Neural cell (in vitro differentiated cells): ENCODE measurements around the gene FNDC3B. TPM values are rescaled to one million over a fixed set of nuclear protein-coding genes. Genes with fewer than 3 reads are reported as not detected.

ENCODE experiments used
- H2AFZ ChIP-seq: fragments of 200-600, 300-800 bp; sonication (generic), shearing (Covaris generic); 2 replicates; pipeline ENCODE4 v1.6.0; 2014; ENCODE audit warnings: low read depth, mild to moderate bottlenecking, antibody characterized with exemption, low read length, moderate library complexity
- H3F3A ChIP-seq: fragments of 200-600 bp; shearing (Covaris generic); 2 replicates; pipeline ENCODE4 v1.6.1; 2016; ENCODE audit warnings: mild to moderate bottlenecking, moderate library complexity, mixed read lengths, antibody characterized with exemption, low read length; ENCODE audit not compliant: insufficient read depth, poor library complexity, severe bottlenecking
- H3K27ac ChIP-seq: fragments of 200-600, 300-800 bp; sonication (generic), shearing (Covaris generic); 2 replicates; pipeline ENCODE4 v1.5.1; 2014; ENCODE audit warnings: mild to moderate bottlenecking, low read length, moderate library complexity
- H3K27me3 ChIP-seq: fragments of 300-800, 200-600 bp; sonication (generic), shearing (Covaris generic); 2 replicates; pipeline ENCODE4 v1.6.0; 2014; ENCODE audit warnings: mild to moderate bottlenecking, low read depth, low read length, moderate library complexity; ENCODE audit not compliant: insufficient read depth
- H3K36me3 ChIP-seq: fragments of 300-800, 200-600 bp; sonication (generic), shearing (Covaris generic); 2 replicates; pipeline ENCODE4 v1.5.1; 2014; ENCODE audit warnings: mild to moderate bottlenecking, antibody characterized with exemption, low read length, moderate library complexity; ENCODE audit not compliant: insufficient read depth
- H3K4me2 ChIP-seq: fragments of 300-800, 200-600 bp; sonication (generic), shearing (Covaris generic); 2 replicates; pipeline ENCODE4 v1.6.0; 2014; ENCODE audit warnings: mild to moderate bottlenecking, low read length
- H3K4me3 ChIP-seq: fragments of 300-800, 200-600 bp; sonication (generic), shearing (Covaris generic); 2 replicates; pipeline ENCODE4 v1.5.1; 2014; ENCODE audit warnings: mild to moderate bottlenecking, low read length, moderate library complexity
- H3K79me2 ChIP-seq: fragments of 200-600 bp; shearing (Covaris generic); replicated peaks from 2 replicates; pipeline ENCODE4 v1.6.0; 2014; ENCODE audit warnings: mild to moderate bottlenecking, low read length, moderate library complexity; ENCODE audit not compliant: insufficient read depth
- H3K9ac ChIP-seq: fragments of 300-800, 200-600 bp; sonication (generic), shearing (Covaris generic); 2 replicates; pipeline ENCODE4 v1.6.1; 2016; ENCODE audit warnings: mild to moderate bottlenecking, low read length, mixed read lengths
- H3K9me2 ChIP-seq: fragments of 200-600 bp; shearing (Covaris generic); 2 replicates; pipeline ENCODE4 v1.6.1; 2016; ENCODE audit warnings: mild to moderate bottlenecking, low read length, mixed read lengths; ENCODE audit not compliant: insufficient read depth
- H3K9me3 ChIP-seq: fragments of 200-600, 300-800 bp; sonication (generic), shearing (Covaris generic); 2 replicates; pipeline ENCODE4 v1.6.1; 2016; ENCODE audit warnings: mild to moderate bottlenecking, mixed run types, low read length, moderate library complexity, mixed read lengths
- H4K20me1 ChIP-seq: fragments of 200-600 bp; shearing (Covaris generic); 2 replicates; pipeline ENCODE4 v1.6.1; 2016; ENCODE audit warnings: mild to moderate bottlenecking, mixed run types; ENCODE audit not compliant: insufficient read depth
- CTCF ChIP-seq: fragments of 450-650 bp; IDR thresholded peaks from 2 replicates; pipeline ENCODE4 v1.5.1; 2014; ENCODE audit warnings: antibody characterized with exemption, mild to moderate bottlenecking, moderate library complexity; ENCODE audit not compliant: poor library complexity, severe bottlenecking
- EP300 ChIP-seq: fragments of 450-650 bp; conservative IDR thresholded peaks from 2 replicates; pipeline ENCODE4 v1.6.1; 2014; ENCODE audit warnings: antibody characterized with exemption, mild to moderate bottlenecking, moderate library complexity; ENCODE audit not compliant: poor library complexity, severe bottlenecking
- EZH2 ChIP-seq: fragments of 200-600, 300-800 bp; shearing (Covaris generic), sonication (generic); IDR thresholded peaks from 2 replicates; pipeline ENCODE4 v1.6.1; 2014; ENCODE audit warnings: antibody characterized with exemption, low read length, borderline replicate concordance, mild to moderate bottlenecking; ENCODE audit not compliant: insufficient read depth, poor library complexity, severe bottlenecking
- MXI1 ChIP-seq: fragments of 450-650 bp; conservative IDR thresholded peaks from 2 replicates; pipeline ENCODE4 v1.6.1; 2014; ENCODE audit warnings: antibody characterized with exemption, mild to moderate bottlenecking; ENCODE audit not compliant: poor library complexity, severe bottlenecking
- POLR2AphosphoS5 ChIP-seq: IDR thresholded peaks from 2 replicates; pipeline ENCODE4 v1.6.1; 2012
- RAD21 ChIP-seq: fragments of 450-650 bp; conservative IDR thresholded peaks from 2 replicates; pipeline ENCODE4 v1.6.1; 2014; ENCODE audit warnings: antibody characterized with exemption, mild to moderate bottlenecking, moderate library complexity
- REST ChIP-seq: IDR thresholded peaks from 2 replicates; pipeline ENCODE4 v1.6.1; 2012; ENCODE audit warnings: borderline replicate concordance
- SMC3 ChIP-seq: fragments of 450-650 bp; conservative IDR thresholded peaks from 2 replicates; pipeline ENCODE4 v1.6.1; 2014; ENCODE audit warnings: antibody characterized with exemption, mild to moderate bottlenecking, moderate library complexity; ENCODE audit not compliant: poor library complexity
- TAF1 ChIP-seq: IDR thresholded peaks from 2 replicates; pipeline ENCODE4 v1.6.1; 2012; ENCODE audit warnings: low read depth
- polyA plus RNA-seq: library from polyadenylated mRNA; depleted of rRNA; stranded (reverse); fragments of >200 nt; gene quantifications from 2 replicates; pipeline ENCODE4 v1.2.3, GENCODE V29; 2014

The FNDC3B gene
- polyA plus RNA-seq, 1 donor from 2014 or later = 4.9 TPM

- no peaks in the 10 kb centered on the region for H3K79me2 ChIP-seq
These were observed 352.4 kb downstream of the FNDC3B start for GRCh38 chr3:172391592-172392302.

GRCh38 chr3:172394692-172395091 is 355.3 kb downstream of the FNDC3B start:
- Histone ChIP-seq H3K36me3 (no peaks in the 10 kb centered on the region), H3F3A (no peaks in the 10 kb centered on the region)

More at GRCh38 chr3:172391592-172392302, 352.4 kb downstream of the FNDC3B start:
- no peak for TF ChIP-seq MXI1
- Histone ChIP-seq H3K9me3 (no peaks in the 10 kb centered on the region), H3K9me2 (no peaks in the 10 kb centered on the region), H3K4me3 (no peak overlapping the region), H3K27me3 (no peaks in the 10 kb centered on the region), H3K4me2 (no peak overlapping the region), H3K9ac (no peak overlapping the region), H3F3A (no peaks in the 10 kb centered on the region), H3K27ac (no peak overlapping the region), H3K36me3 (no peaks in the 10 kb centered on the region), H2AFZ (no peak overlapping the region), H4K20me1 (no peaks in the 10 kb centered on the region)

GRCh38 chr3:172396400-172396799 is 357.0 kb downstream of the FNDC3B start:
- no peaks in the 10 kb centered on the region for H3F3A ChIP-seq

More at GRCh38 chr3:172394692-172395091, 355.3 kb downstream of the FNDC3B start:
- Histone ChIP-seq H3K9me3 (no peaks in the 10 kb centered on the region), H3K9me2 (no peaks in the 10 kb centered on the region), H4K20me1 (no peaks in the 10 kb centered on the region), H3K79me2 (no peaks in the 10 kb centered on the region), H3K9ac (no peak overlapping the region), H2AFZ (no peak overlapping the region), H3K27ac (no peak overlapping the region), H3K4me3 (no peak overlapping the region), H3K4me2 (no peak overlapping the region), H3K27me3 (no peaks in the 10 kb centered on the region)
- no peak for TF ChIP-seq TAF1

More at GRCh38 chr3:172396400-172396799, 357.0 kb downstream of the FNDC3B start:
- Histone ChIP-seq H3K4me2 (no peak overlapping the region), H3K27me3 (no peaks in the 10 kb centered on the region), H4K20me1 (no peaks in the 10 kb centered on the region), H3K36me3 (no peaks in the 10 kb centered on the region), H3K9me3 (no peaks in the 10 kb centered on the region), H3K4me3 (no peak overlapping the region), H3K9ac (no peak overlapping the region), H3K9me2 (no peaks in the 10 kb centered on the region), H2AFZ (no peak overlapping the region), H3K79me2 (no peaks in the 10 kb centered on the region), H3K27ac (no peak overlapping the region)
- TF ChIP-seq POLR2AphosphoS5 = no peak
- no peak for TF ChIP-seq MXI1
- TF ChIP-seq REST = no peak
- TF ChIP-seq SMC3 = no peak
- no peak for TF ChIP-seq EP300
- TF ChIP-seq CTCF = no peak
- no peak for TF ChIP-seq EZH2
- no peak for TF ChIP-seq TAF1
- no peak for TF ChIP-seq RAD21
